ENCODE results near the gene UXT. TPM values are rescaled to one million over a fixed set of nuclear protein-coding genes. Genes with fewer than 3 reads are reported as not detected.
"Not testable (repeated sequence)": the region's sequence is repeated elsewhere in the genome, so short reads cannot be mapped to it uniquely, and the experiment has no call there.

The UXT gene
- total and polyA plus RNA-seq, 2 donors (not counting 1 experiment from before 2014, with no cell fraction given): 111 to 141 TPM

DNA sequence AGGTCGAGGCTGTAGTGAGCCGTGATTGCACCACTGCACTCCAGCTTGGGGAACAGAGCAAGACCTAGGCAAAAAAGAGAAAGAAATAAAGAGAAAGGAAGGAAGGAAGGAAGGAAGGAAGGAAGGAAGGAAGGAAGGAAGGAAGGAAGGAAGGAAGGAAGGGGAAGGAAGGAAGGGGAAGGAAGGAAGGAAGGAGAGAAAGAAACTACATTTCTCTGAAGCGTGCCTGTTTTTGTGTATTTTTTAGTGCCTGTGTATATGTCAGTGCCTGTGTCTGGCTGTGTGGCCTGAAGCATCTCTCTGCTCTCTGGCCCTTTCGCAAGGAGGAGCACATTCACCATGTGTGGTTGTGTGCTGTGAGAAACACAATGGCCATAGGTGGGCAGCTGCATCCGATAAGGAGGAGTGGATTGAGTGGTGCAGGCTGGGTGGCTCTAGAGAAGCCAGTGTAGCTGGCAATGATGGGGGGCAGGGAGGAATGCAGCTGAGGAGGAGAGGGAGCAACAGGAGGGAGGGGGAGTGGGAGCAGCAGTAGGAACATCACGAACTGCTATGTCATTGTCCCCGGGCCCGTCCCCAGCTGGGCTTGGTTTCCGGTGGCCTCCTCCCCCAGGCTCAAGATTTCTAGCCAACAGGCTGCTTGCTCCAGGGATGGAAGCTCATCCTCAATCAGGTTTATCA, 50.7 kb downstream of the UXT start:
- Histone ChIP-seq H3K9me3 (ENCODE audit: control insufficient read depth, insufficient read depth, low read depth, low read length) (no peaks in the 10 kb centered on the region), H4K20me1 (ENCODE audit: control insufficient read depth, extremely low read depth, insufficient read depth, low read length) (no peaks in the 10 kb centered on the region), H3K27ac (ENCODE audit: insufficient read depth, low read length) (no peak overlapping the region), H3K4me2 (ENCODE audit: extremely low read depth, insufficient read depth, low read length) (no peak overlapping the region), H3K4me3 (replicated peaks in 1 of 4; ENCODE audit: control extremely low read depth in 1 of 4, insufficient read depth in 1 of 4, low read depth in 3 of 4, low read length in 4 of 4) (no peak overlapping the region), H3K9ac (ENCODE audit: insufficient read depth, low read length) (no peak overlapping the region), H3K4me1 (ENCODE audit: control insufficient read depth, extremely low read depth, insufficient read depth, low read length) (no peaks in the 10 kb centered on the region), H3K79me2 (ENCODE audit: control insufficient read depth, insufficient read depth, low read length) (no peaks in the 10 kb centered on the region), H3K36me3 (ENCODE audit: control insufficient read depth, insufficient read depth, low read length) (no peaks in the 10 kb centered on the region), H2AFZ (ENCODE audit: low read length) (no peak overlapping the region), H3K27me3 (ENCODE audit: control insufficient read depth, insufficient read depth, low read length) (peaks cover 3% of the 10 kb centered on the region)
- TF ChIP-seq EZH2 (IDR thresholded peaks at IDR 0.05; ENCODE audit: low read length, missing control alignments): no peak
- TF ChIP-seq, protein P1, sequence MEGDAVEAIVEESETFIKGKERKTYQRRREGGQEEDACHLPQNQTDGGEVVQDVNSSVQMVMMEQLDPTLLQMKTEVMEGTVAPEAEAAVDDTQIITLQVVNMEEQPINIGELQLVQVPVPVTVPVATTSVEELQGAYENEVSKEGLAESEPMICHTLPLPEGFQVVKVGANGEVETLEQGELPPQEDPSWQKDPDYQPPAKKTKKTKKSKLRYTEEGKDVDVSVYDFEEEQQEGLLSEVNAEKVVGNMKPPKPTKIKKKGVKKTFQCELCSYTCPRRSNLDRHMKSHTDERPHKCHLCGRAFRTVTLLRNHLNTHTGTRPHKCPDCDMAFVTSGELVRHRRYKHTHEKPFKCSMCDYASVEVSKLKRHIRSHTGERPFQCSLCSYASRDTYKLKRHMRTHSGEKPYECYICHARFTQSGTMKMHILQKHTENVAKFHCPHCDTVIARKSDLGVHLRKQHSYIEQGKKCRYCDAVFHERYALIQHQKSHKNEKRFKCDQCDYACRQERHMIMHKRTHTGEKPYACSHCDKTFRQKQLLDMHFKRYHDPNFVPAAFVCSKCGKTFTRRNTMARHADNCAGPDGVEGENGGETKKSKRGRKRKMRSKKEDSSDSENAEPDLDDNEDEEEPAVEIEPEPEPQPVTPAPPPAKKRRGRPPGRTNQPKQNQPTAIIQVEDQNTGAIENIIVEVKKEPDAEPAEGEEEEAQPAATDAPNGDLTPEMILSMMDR (conservative IDR thresholded peaks at IDR 0.05 in 1 of 2, IDR thresholded peaks at IDR 0.05 in 1 of 2; ENCODE audit: low read depth in 1 of 2, low read length in 2 of 2): no peak
- no peak for DNase-seq (ENCODE audit: low read depth in 2 of 2)

DNA sequence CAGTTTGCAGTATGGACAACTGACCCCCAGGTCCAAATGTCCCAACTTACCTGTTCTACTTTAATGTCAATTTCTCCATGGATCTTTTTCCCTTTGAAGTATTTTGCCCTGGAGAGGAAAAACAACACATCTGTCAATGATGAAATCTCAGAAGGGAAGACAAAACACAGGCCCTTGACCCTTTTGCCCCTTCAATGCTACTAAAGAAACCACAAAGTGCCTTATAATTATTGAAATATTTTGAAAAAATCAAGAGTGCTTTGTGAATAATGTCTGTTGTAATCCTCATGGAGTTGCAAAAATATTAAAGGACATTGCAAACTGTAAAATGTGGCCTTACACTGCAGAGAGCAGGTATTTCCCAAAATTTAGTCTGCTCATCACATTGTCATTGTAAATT, 51.9 kb downstream of the UXT start:
- H4K20me1 ChIP-seq (ENCODE audit: control insufficient read depth, extremely low read depth, insufficient read depth, low read length): no peaks in the 10 kb centered on the region
- H3K36me3 ChIP-seq (ENCODE audit: control insufficient read depth, insufficient read depth, low read length): no peaks in the 10 kb centered on the region
- H3K4me1 ChIP-seq (ENCODE audit: control insufficient read depth, extremely low read depth, insufficient read depth, low read length): no peaks in the 10 kb centered on the region
- TF ChIP-seq, protein P1 (conservative IDR thresholded peaks at IDR 0.05 in 1 of 2, IDR thresholded peaks at IDR 0.05 in 1 of 2; ENCODE audit: low read depth in 1 of 2, low read length in 2 of 2): no peak
- no peak for TF ChIP-seq EZH2 (IDR thresholded peaks at IDR 0.05; ENCODE audit: low read length, missing control alignments)
- no peaks in the 10 kb centered on the region for H3K9me3 ChIP-seq (ENCODE audit: control insufficient read depth, insufficient read depth, low read depth, low read length)
- H3K4me2 ChIP-seq (ENCODE audit: extremely low read depth, insufficient read depth, low read length): no peak overlapping the region
- no peaks in the 10 kb centered on the region for H3K79me2 ChIP-seq (ENCODE audit: control insufficient read depth, insufficient read depth, low read length)
- H3K27ac ChIP-seq (ENCODE audit: insufficient read depth, low read length): no peak overlapping the region
- peaks cover 3% of the 10 kb centered on the region for H3K27me3 ChIP-seq (ENCODE audit: control insufficient read depth, insufficient read depth, low read length)
- no peak overlapping the region for H3K9ac ChIP-seq (ENCODE audit: insufficient read depth, low read length)
- H3K4me3 ChIP-seq (replicated peaks in 1 of 4; ENCODE audit: control extremely low read depth in 1 of 4, insufficient read depth in 1 of 4, low read depth in 3 of 4, low read length in 4 of 4): no peak overlapping the region
- H2AFZ ChIP-seq (ENCODE audit: low read length): no peak overlapping the region
- DNase-seq (ENCODE audit: low read depth in 2 of 2): peak in 1 of 2 donors; percentile 23

DNA sequence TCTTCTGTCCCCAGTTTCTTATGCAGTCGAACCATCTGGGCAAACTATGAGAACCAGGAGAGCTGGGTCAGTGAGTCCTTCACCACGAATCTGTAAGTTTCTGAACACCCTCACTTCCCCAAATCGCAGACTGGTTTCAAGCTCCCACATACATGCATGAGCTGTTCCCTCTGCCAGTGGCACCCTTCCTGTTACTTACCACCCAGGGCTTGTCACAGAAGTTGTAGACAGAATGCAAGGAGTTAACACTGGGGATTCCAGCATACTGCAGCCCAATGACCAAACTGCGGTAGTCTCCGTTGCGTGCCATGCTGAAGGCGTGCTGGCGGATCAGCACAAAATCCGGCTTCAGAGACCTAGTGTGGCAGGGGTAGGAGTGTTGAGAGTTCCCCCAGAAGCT, 54.0 kb downstream of the UXT start:
- TF ChIP-seq, protein P1 (conservative IDR thresholded peaks at IDR 0.05 in 1 of 2, IDR thresholded peaks at IDR 0.05 in 1 of 2; ENCODE audit: low read depth in 1 of 2, low read length in 2 of 2): no peak
- TF ChIP-seq EZH2 (IDR thresholded peaks at IDR 0.05; ENCODE audit: low read length, missing control alignments): no peak
- Histone ChIP-seq H3K4me1 (ENCODE audit: control insufficient read depth, extremely low read depth, insufficient read depth, low read length) (no peaks in the 10 kb centered on the region), H3K27ac (ENCODE audit: insufficient read depth, low read length) (no peak overlapping the region), H3K4me3 (replicated peaks in 1 of 4; ENCODE audit: control extremely low read depth in 1 of 4, insufficient read depth in 1 of 4, low read depth in 3 of 4, low read length in 4 of 4) (no peak overlapping the region), H3K9ac (ENCODE audit: insufficient read depth, low read length) (no peak overlapping the region), H3K79me2 (ENCODE audit: control insufficient read depth, insufficient read depth, low read length) (no peaks in the 10 kb centered on the region), H3K4me2 (ENCODE audit: extremely low read depth, insufficient read depth, low read length) (no peak overlapping the region), H2AFZ (ENCODE audit: low read length) (no peak overlapping the region), H3K36me3 (ENCODE audit: control insufficient read depth, insufficient read depth, low read length) (no peaks in the 10 kb centered on the region), H4K20me1 (ENCODE audit: control insufficient read depth, extremely low read depth, insufficient read depth, low read length) (no peaks in the 10 kb centered on the region), H3K27me3 (ENCODE audit: control insufficient read depth, insufficient read depth, low read length) (peaks cover 3% of the 10 kb centered on the region), H3K9me3 (ENCODE audit: control insufficient read depth, insufficient read depth, low read depth, low read length) (no peaks in the 10 kb centered on the region)
- no peak for DNase-seq (ENCODE audit: low read depth in 2 of 2)

DNA sequence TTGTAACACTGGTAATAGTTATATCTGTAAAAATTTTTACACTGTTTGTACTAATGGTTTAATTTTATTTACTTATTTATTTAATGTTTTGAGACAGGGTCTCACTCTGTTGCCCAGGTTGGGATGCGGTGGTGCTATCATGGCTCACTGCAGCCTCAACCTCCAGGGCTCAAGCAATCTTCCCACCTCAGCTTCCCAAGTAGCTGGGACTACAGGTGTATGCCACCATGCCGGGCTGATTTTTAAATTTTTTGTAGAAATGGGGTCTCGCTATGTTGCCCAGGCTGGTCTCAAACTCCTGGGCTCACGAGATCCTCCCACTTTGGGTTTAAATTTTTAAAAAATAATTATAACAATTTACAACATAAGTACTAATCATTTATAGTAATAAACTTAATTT, 55.9 kb downstream of the UXT start:
- H3K27ac ChIP-seq (ENCODE audit: insufficient read depth, low read length); DNase-seq (ENCODE audit: low read depth in 2 of 2); H3K36me3 ChIP-seq (ENCODE audit: control insufficient read depth, insufficient read depth, low read length); H3K9me3 ChIP-seq (ENCODE audit: control insufficient read depth, insufficient read depth, low read depth, low read length); H4K20me1 ChIP-seq (ENCODE audit: control insufficient read depth, extremely low read depth, insufficient read depth, low read length); H3K9ac ChIP-seq (ENCODE audit: insufficient read depth, low read length); H3K4me3 ChIP-seq (replicated peaks in 1 of 4; ENCODE audit: control extremely low read depth in 1 of 4, insufficient read depth in 1 of 4, low read depth in 3 of 4, low read length in 4 of 4); H3K27me3 ChIP-seq (ENCODE audit: control insufficient read depth, insufficient read depth, low read length); H3K79me2 ChIP-seq (ENCODE audit: control insufficient read depth, insufficient read depth, low read length); H2AFZ ChIP-seq (ENCODE audit: low read length); H3K4me2 ChIP-seq (ENCODE audit: extremely low read depth, insufficient read depth, low read length); H3K4me1 ChIP-seq (ENCODE audit: control insufficient read depth, extremely low read depth, insufficient read depth, low read length): not testable (repeated sequence)
